ENCODE measurements around the gene KDM3A. TPM values are rescaled to one million over a fixed set of nuclear protein-coding genes. Genes with fewer than 3 reads are reported as not detected.

KDM3A gene
- total RNA-seq, 4 donors from 2014 or later = 87.5 to 121 (median 105) TPM

DNA sequence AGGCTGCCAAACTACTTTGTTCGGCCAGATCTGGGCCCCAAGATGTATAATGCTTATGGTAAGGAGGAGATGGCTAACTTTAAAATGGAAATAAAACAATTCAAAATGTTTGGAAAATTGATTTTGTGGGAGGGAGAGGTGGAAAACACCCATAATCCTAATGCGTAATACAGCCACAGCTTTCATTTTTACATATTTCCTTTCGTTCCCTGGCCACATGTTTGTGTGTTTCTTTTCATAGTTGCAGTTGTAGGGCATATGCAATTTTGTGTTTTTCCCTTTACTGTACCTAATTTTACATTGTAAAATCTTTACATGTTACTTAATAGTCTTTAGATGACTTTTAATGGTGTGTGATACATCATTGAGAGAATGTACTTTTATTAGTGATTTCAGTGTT is 44.6 kb downstream of the KDM3A start:
- DNase-seq (ENCODE audit: low spot score in 2 of 2) = no peak
- TF ChIP-seq, protein P1, sequence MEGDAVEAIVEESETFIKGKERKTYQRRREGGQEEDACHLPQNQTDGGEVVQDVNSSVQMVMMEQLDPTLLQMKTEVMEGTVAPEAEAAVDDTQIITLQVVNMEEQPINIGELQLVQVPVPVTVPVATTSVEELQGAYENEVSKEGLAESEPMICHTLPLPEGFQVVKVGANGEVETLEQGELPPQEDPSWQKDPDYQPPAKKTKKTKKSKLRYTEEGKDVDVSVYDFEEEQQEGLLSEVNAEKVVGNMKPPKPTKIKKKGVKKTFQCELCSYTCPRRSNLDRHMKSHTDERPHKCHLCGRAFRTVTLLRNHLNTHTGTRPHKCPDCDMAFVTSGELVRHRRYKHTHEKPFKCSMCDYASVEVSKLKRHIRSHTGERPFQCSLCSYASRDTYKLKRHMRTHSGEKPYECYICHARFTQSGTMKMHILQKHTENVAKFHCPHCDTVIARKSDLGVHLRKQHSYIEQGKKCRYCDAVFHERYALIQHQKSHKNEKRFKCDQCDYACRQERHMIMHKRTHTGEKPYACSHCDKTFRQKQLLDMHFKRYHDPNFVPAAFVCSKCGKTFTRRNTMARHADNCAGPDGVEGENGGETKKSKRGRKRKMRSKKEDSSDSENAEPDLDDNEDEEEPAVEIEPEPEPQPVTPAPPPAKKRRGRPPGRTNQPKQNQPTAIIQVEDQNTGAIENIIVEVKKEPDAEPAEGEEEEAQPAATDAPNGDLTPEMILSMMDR (IDR thresholded peaks at IDR 0.05) = no peak
- no peak for TF ChIP-seq POLR2A (IDR thresholded peaks at IDR 0.05)
- intact Hi-C loops (cut with DNase I; ENCODE audit: low total_unique reads) = no loop called here
- WGBS, 2 donors = 90 to 93% methylated on average over 3 of the region's 3 CpGs
- H3K4me3 ChIP-seq (ENCODE audit: low read depth, poor library complexity, severe bottlenecking) = no peak overlapping the region

DNA sequence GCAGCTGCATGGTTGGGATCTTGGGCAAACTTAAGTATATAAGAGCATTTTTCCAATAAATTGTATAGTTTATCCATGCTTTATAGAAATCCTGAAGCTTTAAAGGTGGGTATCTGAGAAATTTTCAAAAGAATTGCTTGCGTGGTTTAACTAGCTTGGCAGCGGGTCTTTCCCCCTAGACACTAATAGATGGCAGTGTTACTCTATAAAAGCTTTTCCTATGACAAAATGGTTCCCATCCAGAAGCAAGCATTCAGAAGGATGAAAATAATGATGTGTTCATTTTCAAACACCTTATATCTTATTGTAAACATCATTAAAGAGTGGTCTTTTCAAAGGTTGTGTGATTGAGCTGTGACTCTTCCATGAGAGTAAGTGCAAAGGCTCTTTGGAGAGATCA is 45.9 kb downstream of the KDM3A start:
- no peak overlapping the region for H3K4me3 ChIP-seq (ENCODE audit: low read depth, poor library complexity, severe bottlenecking)
- intact Hi-C loops (cut with DNase I; ENCODE audit: low total_unique reads) = no loop called here
- WGBS, 2 donors = 99 to 100% methylated on average over 2 of the region's 2 CpGs
- DNase-seq (ENCODE audit: low spot score in 2 of 2) = no peak
- TF ChIP-seq, protein P1 (IDR thresholded peaks at IDR 0.05) = no peak
- TF ChIP-seq POLR2A (IDR thresholded peaks at IDR 0.05) = no peak

GRCh38 chr2:86488561-86489250 is 47.5 kb downstream of the KDM3A start:
- no peak for DNase-seq (ENCODE audit: low spot score in 2 of 2)
- no peak for TF ChIP-seq POLR2A (IDR thresholded peaks at IDR 0.05)
- TF ChIP-seq, protein P1 (IDR thresholded peaks at IDR 0.05) = no peak
- WGBS, 2 donors = 81 to 83% methylated on average over 7 of the region's 7 CpGs
- H3K4me3 ChIP-seq (ENCODE audit: low read depth, poor library complexity, severe bottlenecking) = no peak overlapping the region
- intact Hi-C loops (cut with DNase I; ENCODE audit: low total_unique reads) = no loop called here

DNA sequence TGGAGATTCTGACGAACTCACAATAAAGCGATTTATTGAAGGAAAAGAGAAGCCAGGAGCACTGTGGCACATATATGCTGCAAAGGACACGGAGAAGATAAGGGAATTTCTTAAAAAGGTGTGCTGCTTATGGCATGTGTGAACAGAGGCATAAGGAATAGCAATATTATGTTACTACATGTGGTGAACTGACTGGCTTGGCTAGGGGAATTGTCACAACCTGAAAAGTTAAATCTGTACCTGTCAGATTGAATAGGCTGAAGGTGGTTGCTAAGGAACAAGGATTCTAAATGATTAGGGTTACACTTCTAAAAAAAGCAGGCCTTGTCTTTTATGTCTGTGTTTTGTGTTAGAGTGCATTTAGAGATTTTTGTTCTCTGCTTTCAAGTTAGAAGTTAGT is 48.4 kb downstream of the KDM3A start:
- DNase-seq (ENCODE audit: low spot score in 2 of 2) = no peak
- whole genome bisulfite sequencing, 2 donors = 67 to 69% methylated on average over 3 of the region's 3 CpGs
- intact Hi-C loops (cut with DNase I; ENCODE audit: low total_unique reads) = no loop called here
- TF ChIP-seq, protein P1 (IDR thresholded peaks at IDR 0.05) = no peak
- TF ChIP-seq POLR2A (IDR thresholded peaks at IDR 0.05) = no peak
- H3K4me3 ChIP-seq (ENCODE audit: low read depth, poor library complexity, severe bottlenecking) = no peak overlapping the region

DNA sequence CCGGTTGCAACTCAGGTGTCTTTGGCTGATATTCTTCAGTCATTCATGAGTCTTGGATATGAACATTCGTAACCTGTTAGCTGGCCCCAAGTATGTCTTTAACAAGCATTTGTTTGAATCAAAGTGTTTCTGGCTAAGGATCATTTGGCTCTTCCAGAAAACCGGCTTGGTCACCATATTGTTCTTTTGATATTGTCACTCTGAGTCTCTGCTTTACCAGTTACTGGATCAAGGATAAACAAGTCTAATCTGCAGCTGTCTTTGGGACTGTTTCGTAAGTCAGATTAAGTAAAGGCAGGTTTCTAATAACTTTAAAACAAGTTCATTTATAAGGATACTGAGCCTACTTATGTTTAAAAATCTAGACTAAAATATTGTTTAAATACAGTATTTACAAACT is 49.1 kb downstream of the KDM3A start:
- intact Hi-C loops (cut with DNase I; ENCODE audit: low total_unique reads) = no loop called here
- DNase-seq (ENCODE audit: low spot score in 2 of 2) = no peak
- no peak for TF ChIP-seq POLR2A (IDR thresholded peaks at IDR 0.05)
- TF ChIP-seq, protein P1 (IDR thresholded peaks at IDR 0.05) = no peak
- H3K4me3 ChIP-seq (ENCODE audit: low read depth, poor library complexity, severe bottlenecking) = no peak overlapping the region
- WGBS, 2 donors = 72 to 73% methylated on average over 4 of the region's 4 CpGs

DNA sequence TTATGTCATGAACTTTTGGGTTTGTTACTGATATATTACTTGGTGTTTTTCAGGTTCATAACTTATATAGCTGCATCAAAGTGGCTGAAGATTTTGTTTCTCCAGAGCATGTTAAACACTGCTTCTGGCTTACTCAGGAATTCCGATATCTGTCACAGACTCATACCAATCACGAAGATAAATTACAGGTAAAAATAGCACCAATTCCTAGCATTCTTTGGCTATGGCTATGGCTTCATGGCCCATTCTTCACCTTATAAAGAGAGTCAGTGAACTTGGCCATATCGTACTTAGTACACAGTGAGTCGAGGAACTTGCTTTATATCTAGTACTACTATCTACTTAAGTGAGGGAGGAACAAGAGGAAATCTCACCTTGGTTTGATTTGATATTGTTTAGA is 49.9 kb downstream of the KDM3A start:
- no peak overlapping the region for H3K4me3 ChIP-seq (ENCODE audit: low read depth, poor library complexity, severe bottlenecking)
- intact Hi-C loops (cut with DNase I; ENCODE audit: low total_unique reads) = no loop called here
- WGBS, 2 donors = 78 to 92% methylated on average over 4 of the region's 4 CpGs
- TF ChIP-seq POLR2A (IDR thresholded peaks at IDR 0.05) = no peak
- TF ChIP-seq, protein P1 (IDR thresholded peaks at IDR 0.05) = no peak
- no peak for DNase-seq (ENCODE audit: low spot score in 2 of 2)
